K562 (cell line): ENCODE data around the gene TAS2R16. TPM values are rescaled to one million over a fixed set of nuclear protein-coding genes. Genes with fewer than 3 reads are reported as not detected.

ENCODE experiments used
- HDAC8 ChIP-seq: fragments of 450-650 bp; IDR thresholded peaks from 2 replicates; pipeline ENCODE4 v1.6.1; 2016; ENCODE audit warnings: mild to moderate bottlenecking, missing genetic modification characterization, moderate library complexity, missing compliant biosample characterization
- POLR2AphosphoS5 ChIP-seq: IDR thresholded peaks from 2 replicates; pipeline ENCODE4 v1.6.1; 2011; ENCODE audit warnings: mild to moderate bottlenecking, low read depth, low read length, moderate library complexity; ENCODE audit not compliant: control insufficient read depth, insufficient read depth
- RERE ChIP-seq: sonication (generic); formaldehyde crosslinking; IDR thresholded peaks from 2 replicates; pipeline ENCODE4 v1.8.0; 2023; ENCODE audit warnings: missing genetic modification reagents, mild to moderate bottlenecking, borderline replicate concordance
- TCFL5 ChIP-seq: fragments of 250-450 bp; sonication (Bioruptor Pico); conservative IDR thresholded peaks from 2 replicates; pipeline ENCODE4 v1.6.1; 2021; ENCODE audit warnings: mild to moderate bottlenecking, moderate library complexity, matching md5 sums
- ZC3H8 ChIP-seq: fragments of 450-650 bp; IDR thresholded peaks from 2 replicates; pipeline ENCODE4 v1.6.1; 2017
- ZNF561 ChIP-seq: fragments of 450-650 bp; formaldehyde crosslinking; conservative IDR thresholded peaks from 2 replicates; pipeline ENCODE4 v1.4.0; 2020; ENCODE audit warnings: mild to moderate bottlenecking, moderate library complexity
- polyA plus RNA-seq, 8 experiments: library from polyadenylated mRNA; depleted of rRNA in 4 of 8; stranded (reverse) in 5 of 8; unstranded in 3 of 8; fragments of >200 nt; fragmentation: Nextera tagmentation in 2 of 8; fragmentation: Illumina TruSeq in 1 of 8; extraction: Ambion mirVana in 2 of 8; extraction: Trizol in 1 of 8; gene quantifications; 2 replicates each; pipeline versions ENCODE4 v1.2.1 to v1.2.3, GENCODE V29; 2011 to 2014; ENCODE audit warnings: inconsistent platforms in 1 of 8, missing spikeins in 1 of 8
- total RNA-seq, 7 experiments: library from RNA; depleted of rRNA in 6 of 7; stranded (reverse); fragments of >200 nt in 6 of 7; fragmentation: Illumina TruSeq in 2 of 7; extraction: Trizol in 2 of 7; gene quantifications; 2 replicates each; pipeline versions ENCODE4 v1.2.1 to v1.2.3, GENCODE V29; 2011 to 2021; ENCODE audit warnings: low replicate concordance in 1 of 7

The TAS2R16 gene
- total and polyA plus RNA-seq, 9 of the 15 experiments (the other 6 are each of a cell fraction or from before 2014, with no cell fraction given), result not detected

- TF ChIP-seq ZNF561 (no peak), ZC3H8 (no peak), RERE (CRISPR knock-in tag) (no peak), TCFL5 (CRISPR knock-in tag) (no peak), POLR2AphosphoS5 (no peak), HDAC8 (tag) (no peak)
These were observed 30.8 kb upstream of the TAS2R16 start (continued) for GRCh38 chr7:123026251-123026650.
